GF-D8 (cell line): ENCODE results near the gene VOPP1.

Experiments
- DNase-seq: peaks from one replicate; lab custom pipeline; 2025; lab: John Stamatoyannopoulos, UW

VOPP1 gene

DNA sequence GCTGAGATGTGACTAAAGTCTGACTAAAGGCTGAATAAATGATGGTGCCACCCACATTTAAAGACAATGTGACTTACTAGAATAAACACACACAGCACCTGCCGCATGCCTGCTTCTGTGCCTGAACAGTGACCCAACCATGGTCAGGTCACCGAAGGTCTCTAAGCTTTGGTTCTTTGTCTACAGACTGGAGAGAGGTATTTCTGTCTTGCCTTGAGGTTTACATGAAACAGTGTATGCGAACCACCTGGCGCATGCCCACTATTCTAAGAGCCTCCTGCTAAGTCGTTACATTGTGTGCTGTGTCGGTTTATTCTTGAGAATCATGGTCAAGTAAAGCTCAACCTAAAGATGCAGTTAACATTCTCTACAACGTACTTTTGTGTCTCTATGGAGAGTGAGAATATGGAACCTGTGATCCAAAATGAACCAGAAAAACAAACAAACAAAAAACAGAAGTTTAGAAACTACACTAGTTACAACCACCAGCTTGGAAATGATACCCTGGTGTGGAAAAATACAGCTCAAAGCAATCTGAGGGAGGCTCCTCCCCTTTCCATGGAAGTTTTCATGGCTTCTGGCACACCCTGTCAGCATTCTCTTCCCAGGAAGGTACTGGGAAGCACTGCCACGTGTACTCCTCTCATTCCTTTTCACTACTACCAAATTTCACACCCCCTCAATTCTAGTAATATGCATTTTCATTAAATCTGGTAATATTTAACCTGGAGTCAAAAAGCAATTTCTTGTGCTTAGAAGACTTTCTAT lies 40.0 kb downstream of the VOPP1 start:
- no peak for DNase-seq

DNA sequence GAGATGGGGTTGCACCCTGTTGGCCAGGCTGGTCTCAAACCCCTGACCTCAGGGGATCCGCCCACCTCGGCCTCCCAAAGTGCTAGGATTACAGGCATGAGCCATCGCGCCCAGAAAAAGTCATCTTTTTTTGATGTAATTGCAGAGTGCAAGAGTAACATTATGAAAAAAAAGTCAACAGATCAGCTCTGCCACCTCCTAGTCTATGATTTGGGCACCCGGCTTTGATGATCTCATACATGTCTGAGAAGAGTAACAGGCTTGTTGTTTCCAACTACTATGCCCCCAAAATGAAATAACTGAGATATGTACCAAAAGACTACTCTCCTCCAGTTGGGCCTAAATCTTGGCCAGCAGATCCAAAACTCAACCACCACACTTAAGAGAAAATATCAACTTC lies 40.8 kb downstream of the VOPP1 start:
- DNase-seq, result no peak

DNA sequence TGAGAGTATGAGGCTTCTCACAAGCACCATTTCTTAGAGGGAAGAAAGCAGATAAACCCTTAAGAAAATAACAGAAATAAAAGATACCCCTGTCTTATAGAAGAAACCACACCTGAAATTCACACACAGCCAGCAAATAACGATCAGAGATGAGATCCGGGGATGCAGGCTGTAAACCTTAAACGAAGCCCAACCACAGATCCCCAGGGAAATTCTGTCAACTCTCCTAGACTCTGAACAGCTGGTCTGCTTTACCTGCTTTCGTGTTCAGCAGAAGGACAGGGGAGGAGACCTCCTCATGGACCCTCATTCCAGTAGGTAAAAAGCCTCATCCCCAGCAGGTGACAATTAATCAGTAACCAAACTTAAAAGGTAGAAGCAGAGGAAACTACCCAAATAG lies 45.0 kb downstream of the VOPP1 start:
- DNase-seq, result no peak

DNA sequence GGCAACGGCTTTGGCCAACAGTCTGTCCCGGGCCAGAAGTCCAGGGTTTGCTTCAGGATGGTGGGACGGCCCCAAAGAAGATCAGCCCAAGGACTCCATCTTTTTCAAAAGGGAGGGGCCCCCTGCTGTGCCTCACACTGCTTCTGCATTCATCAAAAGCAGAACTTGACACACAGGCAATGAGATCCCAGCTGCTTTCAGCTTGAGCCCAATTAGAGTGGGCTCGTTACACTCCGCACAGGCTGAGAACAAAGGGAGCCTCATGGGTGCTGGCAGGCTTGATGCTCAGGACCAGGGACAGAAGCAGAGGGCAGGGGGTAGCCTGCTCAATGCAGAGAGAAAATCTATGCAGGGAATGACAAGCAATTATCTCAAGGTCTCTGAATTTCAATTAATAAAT lies 45.5 kb downstream of the VOPP1 start:
- no peak for DNase-seq

DNA sequence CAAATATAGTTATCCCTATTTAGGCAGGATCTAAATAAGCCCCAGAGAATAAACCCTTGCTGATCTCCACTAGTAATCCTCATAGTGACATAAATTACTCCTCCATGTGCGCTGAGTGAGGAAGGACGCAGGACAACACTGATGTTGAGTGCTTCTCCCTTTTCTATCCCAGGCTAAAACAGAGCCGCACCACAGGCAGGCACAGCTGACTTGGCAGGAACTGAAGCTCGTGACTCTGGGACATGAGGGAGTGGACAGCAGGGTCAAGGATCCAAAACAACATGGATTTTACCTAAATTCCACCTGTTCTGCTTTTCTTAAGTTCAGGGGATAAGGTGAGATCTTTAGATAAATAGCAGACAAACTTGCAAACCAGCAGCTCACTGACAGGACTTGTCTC lies 46.0 kb downstream of the VOPP1 start:
- DNase-seq, result no peak

DNA sequence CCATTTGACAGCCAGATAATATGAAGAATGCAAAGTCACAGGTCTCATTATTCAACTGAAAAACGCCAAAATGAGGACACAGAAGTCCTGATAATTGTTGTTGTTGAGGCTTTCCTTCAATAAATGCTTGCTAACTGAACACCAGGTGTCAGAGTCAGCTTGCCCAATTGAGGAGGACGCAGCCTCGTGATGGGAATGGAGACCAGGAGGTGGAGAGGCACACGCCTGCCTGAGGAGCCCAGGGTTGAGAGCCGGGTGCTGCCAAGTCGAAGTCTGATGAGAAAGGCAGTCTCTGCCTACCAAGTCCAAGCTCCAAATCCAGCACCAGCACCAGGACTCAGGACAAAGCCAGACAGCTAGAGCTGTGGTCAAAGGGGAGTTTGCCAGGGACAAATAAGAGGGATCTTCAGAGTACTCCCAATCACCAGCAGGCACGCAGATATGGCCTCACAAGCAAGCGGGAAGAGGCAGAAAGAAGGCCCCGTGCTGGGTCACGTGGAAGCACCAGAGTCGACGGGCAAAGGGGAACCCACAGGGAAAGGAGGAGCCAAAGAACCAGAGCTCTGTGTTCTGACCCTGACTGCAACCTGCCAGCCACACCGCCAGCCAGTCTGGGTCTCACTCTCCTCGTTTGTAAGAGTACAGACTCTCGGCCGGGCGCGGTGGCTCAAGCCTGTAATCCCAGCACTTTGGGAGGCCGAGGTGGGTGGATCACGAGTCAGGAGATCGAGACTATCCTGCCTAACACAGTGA lies 47.6 kb downstream of the VOPP1 start:
- no peak for DNase-seq

DNA sequence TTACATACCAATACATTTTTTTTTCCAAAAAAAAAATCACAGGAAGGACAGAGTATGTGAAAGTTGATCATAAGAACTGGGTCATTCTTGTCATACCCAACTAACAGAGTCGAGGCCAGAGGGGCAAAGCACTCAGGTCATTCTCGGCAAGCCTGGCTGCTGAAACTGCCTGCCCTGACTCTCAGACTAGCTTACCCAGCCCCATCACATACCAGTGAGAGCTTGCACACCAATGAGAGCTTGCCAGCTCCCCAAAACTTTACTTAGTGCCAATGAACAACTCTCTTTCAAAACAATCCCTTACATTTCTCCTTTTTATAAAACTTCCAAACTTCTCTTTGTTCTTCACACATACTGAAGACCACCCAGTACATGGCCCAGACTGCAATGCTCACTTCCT lies 48.9 kb downstream of the VOPP1 start:
- DNase-seq, result no peak

DNA sequence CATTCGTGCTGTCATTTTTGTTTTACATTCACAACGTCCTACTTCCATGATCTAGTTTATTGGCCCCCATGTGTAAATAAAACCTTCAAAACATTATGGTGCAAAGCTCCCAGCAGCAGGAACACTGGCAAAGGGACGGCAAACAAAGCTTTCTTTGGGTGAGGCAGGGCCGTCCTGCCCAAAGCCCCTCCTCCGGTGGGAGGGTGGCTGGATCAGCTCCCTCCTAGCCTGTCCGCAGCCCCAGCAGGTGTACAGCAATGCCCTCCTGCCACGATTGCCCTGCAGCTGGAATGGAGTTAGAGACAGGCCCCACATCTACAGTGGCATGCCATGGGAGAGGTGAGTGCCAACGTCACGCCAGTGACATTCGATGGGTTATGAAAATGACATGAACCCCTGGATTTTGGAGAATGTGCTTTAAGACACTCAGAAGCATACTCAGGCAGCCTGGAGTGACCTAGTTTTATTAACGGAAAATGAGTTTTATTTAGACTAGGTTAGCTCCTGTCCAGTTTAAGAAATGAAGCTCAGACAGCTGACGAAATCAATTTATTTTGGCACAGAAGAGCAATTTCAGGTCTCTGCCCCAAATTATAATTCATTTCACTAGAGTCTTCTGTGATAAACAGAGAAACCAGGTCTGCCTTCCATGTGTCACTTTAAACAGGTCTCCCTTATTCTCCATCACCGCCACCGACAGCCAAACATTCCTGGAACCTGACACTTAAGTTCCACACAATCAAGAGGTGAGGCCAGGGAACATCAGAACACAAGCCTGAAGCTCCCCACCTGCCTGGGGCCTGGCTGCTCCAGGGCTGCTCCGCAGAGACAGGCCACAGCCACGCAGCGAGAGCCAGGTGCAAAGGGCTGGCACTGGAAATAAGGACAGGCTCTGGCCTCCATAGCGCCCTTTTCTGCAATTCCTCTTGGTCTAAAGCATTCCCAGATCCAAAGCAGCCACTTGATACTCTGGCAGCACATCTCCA lies 50.1 kb downstream of the VOPP1 start:
- no peak for DNase-seq

DNA sequence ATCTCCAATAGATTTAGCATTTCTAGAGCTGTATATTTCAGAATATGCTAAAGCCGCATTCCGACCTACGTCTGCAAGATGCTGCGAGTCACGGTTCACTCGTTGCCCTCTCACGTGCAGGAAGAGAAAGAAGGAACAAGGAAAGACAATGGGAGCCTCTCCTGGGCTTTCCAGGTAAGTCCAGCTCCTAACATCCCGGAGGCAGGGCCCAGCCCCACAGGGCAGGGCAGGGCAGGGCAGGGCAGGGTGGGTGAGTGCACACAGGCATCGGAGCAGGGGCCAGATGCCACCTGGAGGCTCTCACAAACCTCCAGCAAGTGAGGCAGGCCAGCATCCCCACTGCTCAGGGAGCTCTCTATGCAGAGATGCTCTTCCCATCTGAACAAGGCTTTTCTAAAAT lies 50.8 kb downstream of the VOPP1 start:
- no peak for DNase-seq

DNA sequence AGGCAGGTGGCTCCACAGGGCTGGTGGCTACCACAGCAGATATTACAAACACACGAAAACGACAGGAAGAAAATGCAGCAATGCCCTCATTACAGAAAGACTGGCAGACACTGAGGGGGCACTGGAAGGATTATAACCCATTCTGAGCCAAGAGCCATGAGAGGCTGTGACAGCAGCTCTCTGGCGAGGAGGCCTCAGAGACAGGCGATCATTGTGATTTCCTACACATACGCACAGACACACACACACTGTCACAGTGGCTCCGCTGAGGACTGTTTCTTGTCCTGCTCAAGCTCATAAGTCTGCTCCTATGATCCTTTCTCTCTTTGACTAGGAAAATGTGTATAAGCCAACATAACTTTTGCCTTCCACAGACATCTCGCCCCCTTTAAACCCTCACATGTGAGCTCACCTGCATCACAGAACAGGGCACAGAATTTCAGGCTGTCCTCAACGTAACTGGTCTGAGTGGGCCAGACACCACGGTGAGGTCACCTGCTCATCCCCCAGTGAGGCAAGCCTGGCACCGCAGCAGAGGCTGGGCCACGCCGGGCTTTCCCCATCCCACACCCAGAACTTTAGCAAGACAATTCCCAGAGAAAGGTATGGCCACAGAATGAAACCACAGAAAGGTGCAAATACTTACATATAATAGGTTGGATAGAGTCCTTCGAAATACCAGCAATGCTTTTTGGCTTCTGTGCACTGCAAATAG lies 51.7 kb downstream of the VOPP1 start:
- no peak for DNase-seq

DNA sequence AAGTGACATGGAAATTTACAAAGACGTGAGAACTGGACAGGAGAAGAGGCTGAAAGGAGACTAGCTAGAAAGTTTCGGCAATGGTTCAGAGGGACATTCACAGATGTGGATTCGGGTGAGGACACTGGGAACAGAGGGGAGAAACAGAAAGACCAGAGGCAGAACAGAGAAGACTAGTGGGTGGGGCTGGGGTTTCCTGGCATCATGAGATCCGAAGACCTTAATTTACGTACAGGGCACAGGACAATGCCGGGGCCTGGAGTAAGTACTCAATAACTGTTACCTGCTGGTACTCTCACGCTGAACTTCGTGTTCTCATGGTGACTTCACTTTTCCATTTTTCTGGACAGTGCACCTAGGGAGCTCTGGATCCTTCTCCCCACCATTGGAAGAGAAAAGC lies 53.5 kb downstream of the VOPP1 start:
- DNase-seq, result no peak

DNA sequence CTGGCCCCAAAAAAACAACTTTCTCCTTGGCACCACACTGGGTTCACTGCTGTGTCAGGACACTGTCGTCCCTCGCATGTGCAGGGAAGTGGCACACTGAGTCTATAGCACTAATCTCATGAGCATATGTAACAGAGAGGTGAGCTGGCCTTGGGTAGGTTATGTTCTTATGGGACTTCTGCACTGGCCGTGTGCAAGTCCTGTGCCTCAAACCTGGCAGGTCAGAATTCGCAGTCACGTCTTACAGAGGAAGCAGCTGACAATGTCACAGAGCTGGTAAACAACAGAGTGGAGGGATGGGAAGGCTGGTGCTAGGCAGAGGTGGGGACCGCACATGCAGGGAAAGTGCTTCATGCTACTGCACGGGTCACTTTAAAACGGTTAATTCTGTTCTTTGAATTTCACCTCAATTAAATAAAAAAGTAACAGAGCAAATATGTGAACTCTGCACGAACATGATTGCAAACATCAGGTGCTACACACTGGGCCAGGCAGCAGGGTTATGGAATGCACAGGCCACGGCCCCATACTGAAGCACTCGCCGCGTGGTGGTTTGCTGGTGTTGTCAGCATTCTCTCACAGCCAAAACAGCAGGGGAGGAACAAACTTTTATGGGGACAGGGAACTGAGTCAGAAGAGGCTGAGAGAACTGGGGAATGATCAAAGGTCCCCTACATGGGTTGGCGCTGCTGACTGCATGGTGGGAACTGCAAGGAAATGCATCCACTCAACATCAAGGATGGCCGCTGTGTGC lies 54.2 kb downstream of the VOPP1 start:
- no peak for DNase-seq

DNA sequence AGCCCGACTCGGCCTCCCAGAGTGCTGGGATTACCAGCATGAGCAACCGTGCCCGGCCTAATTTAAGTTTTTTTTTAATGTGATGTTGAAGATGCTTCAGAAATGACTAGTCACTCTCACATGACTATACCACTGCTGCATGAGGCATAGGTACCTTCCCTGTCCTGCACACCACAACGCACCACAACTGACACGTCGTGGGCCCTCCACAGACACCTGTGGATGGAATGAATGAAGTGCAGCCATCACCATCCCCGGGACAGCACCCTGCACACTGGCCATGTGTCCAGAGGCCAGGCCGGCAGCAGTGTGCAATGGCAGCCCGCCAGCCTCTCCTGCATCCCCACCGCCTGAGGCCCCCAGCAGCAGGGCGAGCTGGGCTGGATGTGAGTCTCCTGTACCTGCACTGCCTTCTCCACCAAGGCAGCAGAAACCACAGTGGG lies 55.1 kb downstream of the VOPP1 start:
- no peak for DNase-seq

DNA sequence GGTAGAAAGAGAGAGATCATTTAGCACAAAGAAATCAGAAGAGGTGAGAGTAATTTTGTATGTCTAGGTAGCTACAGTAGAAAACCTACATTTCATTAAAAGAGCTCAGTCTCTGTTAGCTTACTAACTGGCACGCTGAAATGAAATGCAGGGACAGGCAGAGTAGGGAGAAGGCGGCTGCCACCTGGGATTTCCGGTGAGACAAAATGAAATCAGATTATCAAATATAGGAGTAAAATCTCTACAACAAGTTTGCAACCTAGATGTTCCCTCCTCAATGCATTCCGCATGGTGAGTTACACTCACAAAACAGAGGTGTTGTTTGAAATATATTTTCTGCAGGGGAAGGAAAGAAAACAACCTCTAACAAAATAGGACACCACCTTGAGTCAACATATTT lies 55.9 kb downstream of the VOPP1 start:
- DNase-seq, result no peak

DNA sequence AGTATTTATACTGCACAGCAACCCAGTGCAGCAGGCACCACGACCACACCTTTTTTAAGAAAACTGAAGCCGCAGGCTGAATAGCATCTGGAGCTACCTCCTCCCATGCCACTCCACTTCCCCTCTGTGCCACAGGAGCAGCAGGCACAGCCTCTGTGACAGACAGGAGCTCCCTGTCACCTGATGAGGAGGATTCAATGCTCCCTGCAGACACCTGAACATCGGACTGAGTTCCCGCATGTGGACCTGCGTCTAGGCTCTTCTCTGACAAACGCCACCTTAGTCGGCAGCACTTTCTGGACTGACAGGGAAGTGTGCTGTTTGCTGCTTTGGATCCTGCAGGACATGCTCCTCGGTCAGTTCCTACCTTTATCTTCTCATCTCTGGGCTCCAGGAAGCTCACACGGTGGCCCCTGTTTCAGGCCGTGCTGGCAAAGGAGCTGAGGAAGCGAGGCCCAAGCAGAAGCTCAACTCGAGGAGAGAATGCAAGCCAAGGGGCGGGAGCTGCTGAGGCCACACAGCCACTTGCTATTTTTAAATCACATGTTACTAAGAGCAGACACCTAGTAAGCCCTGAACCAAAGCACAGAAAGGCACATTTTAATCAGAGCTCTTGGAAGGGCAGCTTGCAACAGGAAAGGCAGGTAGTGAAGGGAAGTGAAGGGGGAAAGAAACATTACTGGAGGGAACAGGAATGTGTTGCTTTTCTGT lies 56.6 kb downstream of the VOPP1 start:
- DNase-seq, result no peak

DNA sequence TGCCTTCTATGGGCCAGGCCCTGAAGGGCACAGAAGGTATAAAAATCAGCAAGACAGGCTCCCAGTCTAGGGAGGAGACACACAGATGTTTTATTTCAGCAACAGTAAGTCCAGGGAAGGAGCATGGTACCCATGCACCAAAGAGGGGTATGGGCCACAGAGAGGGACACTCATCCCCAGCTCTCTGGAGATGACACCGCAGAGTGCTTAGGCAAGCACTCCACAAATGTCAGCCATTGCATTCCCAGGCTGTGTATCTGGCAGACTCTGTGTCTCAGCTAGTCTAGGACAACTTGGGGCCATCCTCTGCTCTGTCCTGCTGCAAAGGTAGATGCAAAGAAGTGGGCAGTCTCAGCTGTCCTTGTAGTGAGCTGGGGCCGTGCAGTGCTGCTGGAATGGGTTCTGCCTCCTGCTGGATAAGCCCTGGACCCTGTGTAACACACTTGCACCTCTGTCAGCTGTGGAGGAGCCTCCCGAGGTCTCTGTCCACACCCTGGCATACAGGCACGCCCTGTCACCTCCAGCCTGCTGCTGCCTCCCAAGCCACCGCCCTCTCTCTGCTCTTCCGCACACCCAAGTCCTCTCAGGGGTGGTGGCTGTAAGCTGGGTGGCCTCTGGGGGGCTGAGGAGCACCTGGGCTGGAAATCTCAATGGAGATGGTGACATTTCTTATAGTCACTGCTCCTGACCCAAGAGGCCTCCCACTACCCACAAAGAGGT lies 57.6 kb downstream of the VOPP1 start:
- DNase-seq, result no peak

DNA sequence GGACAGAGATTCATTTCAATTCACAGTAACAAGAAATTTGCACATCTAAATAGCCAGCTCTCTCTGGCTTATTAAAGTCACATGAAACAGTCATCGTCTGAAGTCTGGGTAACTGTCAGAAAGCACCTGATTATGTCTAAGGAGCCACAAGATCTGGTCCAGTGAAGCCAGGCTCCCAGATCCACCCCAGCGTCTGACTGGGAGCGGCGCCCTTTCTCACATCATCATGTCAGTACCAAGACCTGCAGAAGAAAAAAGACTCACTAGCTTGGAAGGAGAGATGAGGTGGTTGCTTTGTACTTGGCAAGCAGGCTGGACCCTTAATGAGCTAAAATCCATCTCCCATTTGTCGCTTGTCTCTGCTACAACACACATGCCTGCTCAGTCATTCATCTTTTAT lies 58.4 kb downstream of the VOPP1 start:
- no peak for DNase-seq

DNA sequence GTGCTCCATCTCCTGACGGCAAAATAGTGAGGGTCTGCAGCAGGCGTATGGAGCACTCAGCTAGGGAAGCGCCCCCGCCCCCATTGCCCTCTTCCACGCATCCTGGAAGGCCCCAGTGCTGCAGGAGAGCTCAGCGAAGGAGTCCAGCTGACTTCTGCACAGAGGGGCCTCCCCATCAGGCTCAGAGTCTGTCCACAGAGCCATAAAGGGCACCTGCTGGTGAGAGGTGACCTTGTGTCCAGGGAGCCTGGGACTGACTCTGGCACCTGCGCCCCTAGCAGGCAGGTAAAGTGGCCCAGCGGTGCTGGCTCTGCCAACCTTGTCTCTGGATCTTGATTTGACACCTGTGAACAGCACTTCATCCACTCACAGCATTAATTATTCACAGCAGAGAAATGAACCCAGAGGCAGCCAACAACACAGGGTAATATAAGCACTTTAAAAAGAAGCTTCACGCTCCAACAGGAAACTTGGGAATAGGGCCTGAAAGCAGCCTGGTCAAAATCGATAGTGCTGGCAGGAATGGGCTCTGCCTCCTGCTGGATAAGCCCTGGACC lies 59.6 kb downstream of the VOPP1 start:
- no peak for DNase-seq

DNA sequence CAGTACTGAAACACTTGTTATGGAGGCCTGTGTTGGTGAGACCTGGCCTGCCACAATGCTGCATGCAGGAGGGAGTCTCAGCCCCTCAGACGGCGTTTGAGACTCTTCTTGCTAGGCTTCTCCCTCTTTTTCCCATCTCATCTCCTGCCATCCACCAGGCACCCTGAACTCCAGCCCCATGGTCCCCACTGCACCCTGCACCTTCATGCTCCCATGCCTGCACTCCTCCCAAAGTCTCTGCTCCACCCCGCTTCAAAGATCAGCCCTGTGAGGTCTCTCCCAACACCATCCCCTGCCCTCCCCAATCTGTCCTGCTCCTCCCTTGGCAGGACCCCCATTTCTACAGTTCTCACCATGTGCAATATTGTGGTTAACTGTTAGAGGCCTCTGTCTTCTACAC lies 61.7 kb downstream of the VOPP1 start:
- no peak for DNase-seq
